Stomach (tissue), 9 donors: ENCODE data around the gene IGF2BP1. TPM values are rescaled to one million over a fixed set of nuclear protein-coding genes. Genes with fewer than 3 reads are reported as not detected.
A peak's percentile ranks its signal among the peaks of the same experiment; 100 is the strongest.
"Not testable (repeated sequence)": the region's sequence is repeated elsewhere in the genome, so short reads cannot be mapped to it uniquely, and the experiment has no call there.

Experiments used
- DNase-seq, 2 donors: peaks; one replicate each; pipeline versions ENCODE4 v3.0.0 to v3.0.0-alpha.2; 2013 to 2019
- H3K27ac ChIP-seq, 5 donors: fragments of 200-600 bp in 4 of 5; sonication (generic) in 4 of 5; one replicate each; pipeline ENCODE4 v1.5.1; 2013 to 2019; ENCODE audit warnings: mild to moderate bottlenecking in 1 of 5, moderate library complexity in 1 of 5
- H3K27me3 ChIP-seq, 3 donors: fragments of 200-600 bp; sonication (generic); one replicate each; pipeline ENCODE4 v1.5.1; 2017 to 2019; ENCODE audit warnings: mixed run types in 1 of 3
- H3K36me3 ChIP-seq, 4 donors: fragments of 200-600 bp; sonication (generic); 1 replicate in 3 of 4; 2 replicates in 1 of 4; pipeline ENCODE4 v1.5.1; 2016 to 2019
- H3K4me1 ChIP-seq, 4 donors: fragments of 200-600 bp; sonication (generic); one replicate each; pipeline ENCODE4 v1.5.1; 2016 to 2019
- H3K4me3 ChIP-seq, 4 donors: fragments of 200-600 bp; sonication (generic) in 3 of 4; one replicate each; pipeline ENCODE4 v1.5.1; 2016 to 2019; ENCODE audit warnings: mild to moderate bottlenecking in 1 of 4
- H3K9me3 ChIP-seq, 4 donors: fragments of 200-600 bp; sonication (generic); one replicate each; pipeline ENCODE4 v1.5.1; 2016 to 2019
- EP300 ChIP-seq: sonication (generic); formaldehyde crosslinking; IDR thresholded peaks from one replicate; pipeline ENCODE4 v1.6.1; 2017; ENCODE audit warnings: antibody characterized with exemption
- POLR2A ChIP-seq, 4 donors: fragments of 450-650 bp; IDR thresholded peaks; one replicate each; pipeline ENCODE4 v1.6.1; 2016; ENCODE audit warnings: antibody characterized with exemption in 4 of 4, control low read depth in 2 of 4, mild to moderate bottlenecking in 1 of 4, moderate library complexity in 1 of 4
- POLR2AphosphoS5 ChIP-seq, 3 donors: sonication (generic); formaldehyde crosslinking; IDR thresholded peaks; one replicate each; pipeline ENCODE4 v1.6.1; 2016; ENCODE audit warnings: antibody characterized with exemption in 3 of 3
- WGBS, 5 donors: extraction: QIAGEN DNeasy Blood & Tissue Kit in 3 of 5; methylation state at CpG; one replicate each; pipeline versions ENCODE4 v1.1.5 to v1.1.7; 2013 to 2018; 5-methylcytosine and 5-hydroxymethylcytosine counted together
- intact Hi-C: fragments of 100-400 bp; cut with DNase I; formaldehyde crosslinking; loops from one replicate; pipeline ENCODE4 v1.15.1; 2023; ENCODE audit warnings: low total_unique reads
- polyA plus RNA-seq, 3 donors: library from polyadenylated mRNA; stranded (reverse); fragments of 200-250 nt; gene quantifications; one replicate each; pipeline ENCODE4 v1.2.3, GENCODE V29; 2013
- total RNA-seq, 5 donors: library from RNA; depleted of rRNA; stranded (reverse); fragments of >200 nt; gene quantifications; one replicate each; pipeline versions ENCODE4 v1.1.0 to v1.2.3, GENCODE V29; 2014 to 2016
- TF ChIP-seq, protein P1 (sequence below), 7 experiments: fragments of 450-650 bp in 4 of 7; fragments of 200-600 bp in 3 of 7; sonication (generic) in 3 of 7; IDR thresholded peaks; one replicate each; pipeline ENCODE4 v1.5.1; 2016 to 2019; ENCODE audit warnings: antibody characterized with exemption in 7 of 7, control low read depth in 2 of 7, mild to moderate bottlenecking in 1 of 7
- donor health status: healthy with polysubstance abuse.
- donor health status: Bipolar disorder and iron deficiency.
- donor health status: healthy.

The IGF2BP1 gene
- total and polyA plus RNA-seq, 8 donors = under 0.01 to 1.8 TPM; not detected in 6

GRCh38 chr17:49079840-49080663 lies 82.9 kb downstream of the IGF2BP1 start:
- intact Hi-C loops = no loop called here
- no peak for TF ChIP-seq EP300
- TF ChIP-seq, protein P1, sequence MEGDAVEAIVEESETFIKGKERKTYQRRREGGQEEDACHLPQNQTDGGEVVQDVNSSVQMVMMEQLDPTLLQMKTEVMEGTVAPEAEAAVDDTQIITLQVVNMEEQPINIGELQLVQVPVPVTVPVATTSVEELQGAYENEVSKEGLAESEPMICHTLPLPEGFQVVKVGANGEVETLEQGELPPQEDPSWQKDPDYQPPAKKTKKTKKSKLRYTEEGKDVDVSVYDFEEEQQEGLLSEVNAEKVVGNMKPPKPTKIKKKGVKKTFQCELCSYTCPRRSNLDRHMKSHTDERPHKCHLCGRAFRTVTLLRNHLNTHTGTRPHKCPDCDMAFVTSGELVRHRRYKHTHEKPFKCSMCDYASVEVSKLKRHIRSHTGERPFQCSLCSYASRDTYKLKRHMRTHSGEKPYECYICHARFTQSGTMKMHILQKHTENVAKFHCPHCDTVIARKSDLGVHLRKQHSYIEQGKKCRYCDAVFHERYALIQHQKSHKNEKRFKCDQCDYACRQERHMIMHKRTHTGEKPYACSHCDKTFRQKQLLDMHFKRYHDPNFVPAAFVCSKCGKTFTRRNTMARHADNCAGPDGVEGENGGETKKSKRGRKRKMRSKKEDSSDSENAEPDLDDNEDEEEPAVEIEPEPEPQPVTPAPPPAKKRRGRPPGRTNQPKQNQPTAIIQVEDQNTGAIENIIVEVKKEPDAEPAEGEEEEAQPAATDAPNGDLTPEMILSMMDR (IDR thresholded peaks at IDR 0.05) = no peak
- TF ChIP-seq POLR2A (IDR thresholded peaks at IDR 0.05) = no peak
- TF ChIP-seq POLR2AphosphoS5 (IDR thresholded peaks at IDR 0.05) = no peak
- 64 to 79% (median 67%) methylated on average over 10 of the region's 10 CpGs for WGBS, 5 donors
- no peaks in the 10 kb centered on the region for H3K9me3 ChIP-seq
- H3K27me3 ChIP-seq = peaks cover 0 to 26% (median 0%) of the 10 kb centered on the region in 3 donors
- H3K36me3 ChIP-seq = no peaks in the 10 kb centered on the region
- H3K27ac ChIP-seq = no peak overlapping the region
- no peak overlapping the region for H3K4me3 ChIP-seq
- H3K4me1 ChIP-seq = no peaks in the 10 kb centered on the region
- DNase-seq = peak in 1 of 2 donors; percentile 26

GRCh38 chr17:49082231-49082630 lies 85.0 kb downstream of the IGF2BP1 start:
- intact Hi-C loops = no loop called here
- Histone ChIP-seq H3K4me3 (no peak overlapping the region), H3K4me1 (no peaks in the 10 kb centered on the region), H3K27ac (no peak overlapping the region), H3K9me3 (no peaks in the 10 kb centered on the region), H3K36me3 (no peaks in the 10 kb centered on the region), H3K27me3 (peaks cover 0 to 37% (median 0%) of the 10 kb centered on the region in 3 donors)
- no peak for TF ChIP-seq POLR2AphosphoS5 (IDR thresholded peaks at IDR 0.05)
- no peak for TF ChIP-seq EP300
- no peak for TF ChIP-seq POLR2A (IDR thresholded peaks at IDR 0.05)
- DNase-seq = no peak
- 80 to 89% (median 83%) methylated on average over 5 of the region's 5 CpGs for WGBS, 5 donors

DNA sequence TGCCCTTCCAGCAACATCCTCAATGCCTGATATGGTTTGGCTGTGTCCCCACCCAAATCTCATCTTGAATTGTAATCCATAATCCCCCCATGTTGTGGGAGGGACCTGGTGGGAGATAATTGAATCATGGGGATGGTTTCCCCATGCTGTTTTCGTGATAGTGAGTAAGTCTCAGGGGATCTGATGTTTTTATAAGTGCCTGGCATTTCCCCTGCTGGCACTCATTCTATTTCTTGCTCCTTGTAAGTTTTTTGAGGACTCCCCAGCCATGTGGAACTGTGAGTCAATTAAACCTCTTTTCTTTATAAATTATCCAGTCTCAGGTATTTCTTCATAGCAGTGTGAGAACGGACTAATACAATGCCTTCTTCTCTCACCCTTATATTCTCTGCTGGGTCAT lies 87.9 kb downstream of the IGF2BP1 start:
- intact Hi-C loops, H3K4me3 ChIP-seq, H3K9me3 ChIP-seq, H3K4me1 ChIP-seq, H3K36me3 ChIP-seq, H3K27ac ChIP-seq, DNase-seq: not testable (repeated sequence)
- WGBS, 5 donors = 76 to 86% (median 80%) methylated on average over 2 of the region's 2 CpGs
- peaks cover 0 to 34% (median 0%) of the 10 kb centered on the region in 3 donors for H3K27me3 ChIP-seq

DNA sequence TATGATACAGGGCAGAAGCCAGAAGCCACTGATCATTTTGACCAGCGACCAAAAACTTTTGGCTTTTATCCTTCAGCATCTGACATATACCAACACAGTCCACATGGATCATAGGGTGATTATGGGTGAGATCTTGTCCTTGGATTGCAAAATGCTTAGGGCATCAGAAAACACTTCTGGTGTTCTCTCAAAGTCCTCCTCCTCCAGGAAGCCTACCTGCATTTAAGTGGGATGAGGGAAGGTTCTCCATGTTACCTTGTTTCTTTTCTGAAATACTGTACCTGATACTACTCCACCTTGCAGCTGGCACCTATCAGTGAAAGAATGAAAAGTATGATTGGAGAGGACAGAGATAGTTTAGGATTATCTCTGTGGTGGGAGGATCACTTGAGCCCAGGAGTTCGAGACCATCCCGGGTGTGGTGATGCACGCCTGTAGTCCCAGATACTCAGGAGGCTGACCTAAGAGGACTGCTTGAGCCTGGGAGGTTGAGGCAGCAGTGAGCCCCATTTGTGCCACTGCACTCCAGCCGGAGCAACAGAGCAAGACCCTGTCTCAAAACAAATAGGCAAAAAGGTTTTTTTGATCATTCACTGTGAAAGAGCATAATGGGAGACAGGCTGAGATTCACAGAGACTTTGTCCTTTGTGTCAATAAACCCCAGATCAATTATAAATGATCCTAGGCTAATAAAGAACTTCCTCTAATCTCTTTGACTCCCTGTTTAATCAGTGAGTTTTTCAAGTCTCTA lies 88.6 kb downstream of the IGF2BP1 start:
- H3K27me3 ChIP-seq = peaks cover 0 to 34% (median 0%) of the 10 kb centered on the region in 3 donors

GRCh38 chr17:49086316-49086605 lies 89.1 kb downstream of the IGF2BP1 start:
- DNase-seq = peak in 1 of 2 donors; percentile 8
- H3K4me1 ChIP-seq = no peaks in the 10 kb centered on the region
- intact Hi-C loops = no loop called here
- no peaks in the 10 kb centered on the region for H3K9me3 ChIP-seq
- no peak overlapping the region for H3K4me3 ChIP-seq
- no peak overlapping the region for H3K27ac ChIP-seq
- WGBS, 5 donors = 0 to 30% (median 28%) methylated on average over 1 of the region's 1 CpG
- peaks cover 0 to 34% (median 0%) of the 10 kb centered on the region in 3 donors for H3K27me3 ChIP-seq
- H3K36me3 ChIP-seq = no peaks in the 10 kb centered on the region
- TF ChIP-seq, protein P1 (IDR thresholded peaks at IDR 0.05) = no peak
- no peak for TF ChIP-seq POLR2A (IDR thresholded peaks at IDR 0.05)
- no peak for TF ChIP-seq EP300
- no peak for TF ChIP-seq POLR2AphosphoS5 (IDR thresholded peaks at IDR 0.05)

More for the DNA sequence above, 88.6 kb downstream of the IGF2BP1 start:
- WGBS, 5 donors = 70 to 89% (median 86%) methylated on average over 5 of the region's 5 CpGs
- Histone ChIP-seq H3K4me1 (no peaks in the 10 kb centered on the region), H3K36me3 (no peaks in the 10 kb centered on the region), H3K27ac (no peak overlapping the region), H3K4me3 (no peak overlapping the region), H3K9me3 (no peaks in the 10 kb centered on the region)
- no peak for DNase-seq
- TF ChIP-seq POLR2AphosphoS5 (IDR thresholded peaks at IDR 0.05) (no peak), POLR2A (IDR thresholded peaks at IDR 0.05) (no peak), EP300 (no peak)
- TF ChIP-seq, protein P1 (IDR thresholded peaks at IDR 0.05) = no peak
- intact Hi-C loops = no loop called here
